Measurements from ENCODE around the gene TEX9.

Gene TEX9

DNA sequence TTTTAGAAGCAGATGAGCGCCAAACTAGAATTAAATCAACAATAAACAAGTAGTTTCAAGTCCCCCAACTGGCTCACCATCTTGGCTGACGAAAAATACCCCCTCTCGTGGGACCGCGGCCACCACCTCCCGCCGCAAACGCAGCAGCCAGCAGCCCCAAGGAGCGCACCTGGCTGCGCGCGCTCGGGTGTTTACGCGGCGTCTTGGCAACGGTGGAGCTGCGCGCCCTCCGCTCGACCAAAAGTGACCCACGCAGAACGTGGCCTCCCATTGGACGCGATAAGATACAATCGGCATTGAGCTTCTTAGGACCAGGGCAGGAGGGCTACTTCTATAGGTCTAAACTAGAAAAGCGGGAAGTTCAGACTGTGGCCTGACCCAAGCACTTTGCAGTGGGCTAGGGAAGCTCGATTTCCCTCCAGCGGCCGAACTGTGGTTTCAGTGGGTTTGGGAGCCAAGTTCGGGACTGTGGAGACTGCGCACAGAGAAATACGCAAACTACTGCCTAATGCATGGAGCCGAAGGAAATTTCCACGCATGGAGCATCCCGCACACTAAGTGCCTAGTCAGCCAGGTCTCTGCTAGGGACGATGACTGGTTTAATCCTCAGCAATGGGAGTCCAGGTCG lies 99.8 kb downstream of the TEX9 start, which contains the start of gene MNS1:
TSS of gene MNS1 (minus strand) at position 245 of the 628 bp plus-strand sequence. CDS start at position 80, 165 bp downstream.
- peak; percentile 97 for DNase-seq (ENCODE audit: low read depth)
- TF ChIP-seq, protein P1, sequence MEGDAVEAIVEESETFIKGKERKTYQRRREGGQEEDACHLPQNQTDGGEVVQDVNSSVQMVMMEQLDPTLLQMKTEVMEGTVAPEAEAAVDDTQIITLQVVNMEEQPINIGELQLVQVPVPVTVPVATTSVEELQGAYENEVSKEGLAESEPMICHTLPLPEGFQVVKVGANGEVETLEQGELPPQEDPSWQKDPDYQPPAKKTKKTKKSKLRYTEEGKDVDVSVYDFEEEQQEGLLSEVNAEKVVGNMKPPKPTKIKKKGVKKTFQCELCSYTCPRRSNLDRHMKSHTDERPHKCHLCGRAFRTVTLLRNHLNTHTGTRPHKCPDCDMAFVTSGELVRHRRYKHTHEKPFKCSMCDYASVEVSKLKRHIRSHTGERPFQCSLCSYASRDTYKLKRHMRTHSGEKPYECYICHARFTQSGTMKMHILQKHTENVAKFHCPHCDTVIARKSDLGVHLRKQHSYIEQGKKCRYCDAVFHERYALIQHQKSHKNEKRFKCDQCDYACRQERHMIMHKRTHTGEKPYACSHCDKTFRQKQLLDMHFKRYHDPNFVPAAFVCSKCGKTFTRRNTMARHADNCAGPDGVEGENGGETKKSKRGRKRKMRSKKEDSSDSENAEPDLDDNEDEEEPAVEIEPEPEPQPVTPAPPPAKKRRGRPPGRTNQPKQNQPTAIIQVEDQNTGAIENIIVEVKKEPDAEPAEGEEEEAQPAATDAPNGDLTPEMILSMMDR (conservative IDR thresholded peaks at IDR 0.05; ENCODE audit: control insufficient read depth, insufficient read depth, low read depth, low read length), result no peak
- H3K4me3 ChIP-seq (ENCODE audit: control insufficient read depth, low read depth, low read length), result peak within 1 kb of the TSS; percentile 72

DNA sequence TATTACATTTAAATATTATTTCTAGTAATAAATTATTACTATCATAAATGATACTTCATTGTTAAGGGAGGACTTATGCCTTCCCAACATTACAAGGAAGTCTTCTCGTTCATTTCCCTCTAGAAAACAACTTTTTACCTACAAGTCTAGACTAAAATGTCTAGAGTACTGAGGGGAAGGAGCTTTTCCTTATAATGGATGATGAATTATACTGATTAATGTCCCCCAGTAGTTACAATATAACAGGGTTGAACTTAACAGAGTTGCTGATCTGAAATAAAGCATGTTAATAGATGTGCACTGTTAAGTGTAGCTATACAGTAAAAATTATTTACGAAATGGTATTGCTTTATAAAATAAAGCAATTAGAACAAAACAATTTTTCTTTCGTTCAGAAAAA lies 102.4 kb downstream of the TEX9 start:
- H3K4me3 ChIP-seq (ENCODE audit: control insufficient read depth, low read depth, low read length), result no peak overlapping the region
- DNase-seq (ENCODE audit: low read depth), result no peak
- TF ChIP-seq, protein P1 (conservative IDR thresholded peaks at IDR 0.05; ENCODE audit: control insufficient read depth, insufficient read depth, low read depth, low read length), result no peak

DNA sequence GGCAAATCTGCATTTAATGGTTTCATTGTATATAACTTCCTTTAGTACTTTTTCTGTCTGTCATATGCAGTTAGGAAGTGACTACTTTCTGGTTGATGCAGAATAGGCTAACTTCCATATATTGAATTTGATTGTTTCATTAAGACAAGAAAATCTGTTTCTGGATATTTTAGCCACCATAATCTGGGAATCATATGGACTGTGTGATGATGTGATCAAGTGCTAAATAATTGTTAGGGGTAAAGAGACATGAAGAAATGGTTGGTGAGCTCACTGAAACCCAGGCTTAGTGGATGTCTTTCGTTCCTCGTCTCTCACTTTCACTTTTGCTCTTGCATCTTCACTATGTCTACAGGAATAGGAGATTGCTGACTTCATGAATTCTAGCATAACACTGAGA lies 103.2 kb downstream of the TEX9 start:
- H3K4me3 ChIP-seq (ENCODE audit: control insufficient read depth, low read depth, low read length), result peak overlapping the region; percentile 23
- DNase-seq (ENCODE audit: low read depth), result peak; percentile 42

DNA sequence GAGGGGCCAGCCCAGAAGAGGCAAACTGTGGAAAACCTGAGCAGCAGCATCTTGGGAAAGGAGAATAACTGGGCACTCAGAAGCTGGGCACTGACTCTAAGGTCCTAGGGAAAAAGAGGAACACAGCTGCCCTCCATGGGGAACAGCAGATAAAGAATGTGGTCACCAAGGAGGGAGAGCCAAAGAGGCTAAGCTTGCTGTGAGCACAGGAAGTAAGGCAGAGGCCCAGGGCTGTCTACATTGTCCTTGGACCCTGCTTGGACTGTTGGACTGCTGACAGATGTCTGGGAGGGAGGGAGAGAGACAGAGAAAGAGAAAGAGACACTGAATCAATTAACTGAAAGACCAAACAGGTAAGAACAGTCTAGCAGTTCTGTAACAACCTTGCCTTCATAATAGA lies 104.3 kb downstream of the TEX9 start:
- TF ChIP-seq, protein P1 (conservative IDR thresholded peaks at IDR 0.05; ENCODE audit: control insufficient read depth, insufficient read depth, low read depth, low read length), result no peak
- no peak overlapping the region for H3K4me3 ChIP-seq (ENCODE audit: control insufficient read depth, low read depth, low read length)
- DNase-seq (ENCODE audit: low read depth), result no peak

More for the DNA sequence above, 103.2 kb downstream of the TEX9 start:
- TF ChIP-seq, protein P1 (conservative IDR thresholded peaks at IDR 0.05; ENCODE audit: control insufficient read depth, insufficient read depth, low read depth, low read length), result no peak

DNA sequence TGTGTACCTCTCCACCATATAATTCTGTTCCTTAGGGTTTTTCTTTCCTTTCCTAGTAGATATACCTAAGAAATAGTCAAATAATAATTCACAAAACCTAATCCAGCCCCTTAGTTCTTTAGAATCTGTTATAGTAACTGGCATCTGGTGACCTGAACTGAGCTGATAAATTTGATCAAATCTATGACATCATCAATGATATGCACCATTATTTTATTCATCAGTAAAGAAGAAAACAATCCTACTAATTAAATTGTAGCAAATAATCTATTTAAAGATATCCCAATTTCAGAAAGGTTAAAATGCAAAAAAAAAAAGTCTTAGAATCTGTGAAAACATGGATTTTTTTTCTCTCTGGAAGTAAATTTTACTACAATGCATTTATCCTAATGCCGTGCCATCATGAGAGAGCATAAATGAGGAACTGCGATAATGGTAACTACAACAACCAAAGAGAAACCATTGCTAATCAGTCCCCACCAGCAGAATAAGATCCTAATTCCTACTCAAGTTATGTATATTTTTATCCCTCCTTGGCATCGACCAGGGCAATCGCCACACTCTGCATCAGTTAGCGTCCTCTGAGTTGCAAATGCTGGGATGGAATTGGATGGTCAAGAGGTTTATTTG lies 106.3 kb downstream of the TEX9 start:
- TF ChIP-seq, protein P1 (conservative IDR thresholded peaks at IDR 0.05; ENCODE audit: control insufficient read depth, insufficient read depth, low read depth, low read length), result no peak
- no peak overlapping the region for H3K4me3 ChIP-seq (ENCODE audit: control insufficient read depth, low read depth, low read length)
- DNase-seq (ENCODE audit: low read depth), result no peak

DNA sequence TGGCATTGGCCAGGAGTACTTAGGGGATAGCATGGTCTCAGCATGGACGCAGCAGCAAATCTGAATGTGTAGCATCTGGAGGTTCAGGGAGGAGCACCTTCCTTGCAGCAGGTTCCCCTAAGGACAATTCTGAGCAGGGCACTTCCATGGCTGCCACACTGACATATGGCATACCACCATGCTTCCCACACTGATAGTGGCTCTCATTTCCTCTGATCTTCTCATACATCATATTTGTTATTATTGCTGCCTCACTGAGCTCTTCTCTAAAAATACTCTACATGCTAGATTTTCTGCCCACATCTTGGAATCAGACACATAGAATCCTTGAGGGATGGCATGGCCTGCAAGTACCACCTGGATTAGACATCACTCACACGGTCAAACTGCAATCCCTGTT lies 107.1 kb downstream of the TEX9 start:
- TF ChIP-seq, protein P1 (conservative IDR thresholded peaks at IDR 0.05; ENCODE audit: control insufficient read depth, insufficient read depth, low read depth, low read length), result no peak
- no peak overlapping the region for H3K4me3 ChIP-seq (ENCODE audit: control insufficient read depth, low read depth, low read length)
- no peak for DNase-seq (ENCODE audit: low read depth)
